Ammon's horn (tissue), 1 donor: ENCODE measurements around the gene DPYSL4.
A peak's percentile ranks its signal among the peaks of the same experiment; 100 is the strongest.

ENCODE experiments used
- DNase-seq: peaks from one replicate; pipeline ENCODE4 v3.0.0-alpha.2; 2016; ENCODE audit warnings: low spot score

DPYSL4 gene

GRCh38 chr10:132186488-132187429, at the start of gene DPYSL4:
TSS of gene DPYSL4 (plus strand) at chr10:132186948. CDS start at chr10:132187064, 116 bp downstream.
- peak; percentile 66 for DNase-seq

GRCh38 chr10:132137111-132138072, 49.4 kb upstream of the DPYSL4 start:
- no peak for DNase-seq

- DNase-seq: no peak
Observed at GRCh38 chr10:132138133-132138532, 48.6 kb upstream of the DPYSL4 start.

DNA sequence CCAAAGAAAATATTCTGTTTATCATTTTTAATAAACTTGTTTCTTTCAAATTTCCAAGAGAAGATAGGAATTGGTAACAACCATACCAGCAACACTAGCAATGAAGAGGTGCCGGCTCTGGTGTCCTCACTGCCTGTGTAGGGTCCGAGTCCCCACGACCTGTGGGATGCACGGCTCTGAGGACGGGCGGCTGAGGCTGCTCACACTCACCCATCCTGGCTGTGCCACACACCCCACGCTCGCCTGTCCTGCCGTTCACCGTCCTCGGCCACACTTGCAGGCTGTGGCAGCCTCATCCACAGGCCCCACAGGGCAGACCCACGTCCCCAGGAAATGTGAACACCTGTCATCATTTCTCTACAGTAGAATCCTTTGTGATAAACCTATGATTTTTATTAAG, 48.2 kb upstream of the DPYSL4 start:
- DNase-seq: no peak

DNA sequence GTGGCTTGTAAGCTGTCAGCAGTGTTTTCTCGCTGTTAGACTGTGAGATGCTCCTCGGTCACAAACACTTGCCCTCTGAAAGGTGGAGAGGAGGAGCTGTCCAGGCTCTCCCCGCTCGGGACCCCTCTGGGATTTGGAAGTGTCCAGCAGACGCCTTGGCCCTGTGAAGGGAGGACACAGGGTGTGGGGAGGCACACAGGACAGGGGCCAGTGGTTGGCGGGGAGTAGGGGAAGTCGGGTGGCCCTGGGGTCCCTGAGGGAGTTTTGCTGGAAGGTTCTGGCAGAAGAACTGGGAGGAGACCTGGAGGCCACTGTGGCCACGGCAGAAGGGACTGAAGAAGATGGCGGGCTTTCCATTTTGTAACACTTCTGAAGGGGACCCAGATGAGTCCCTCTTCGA, 47.2 kb upstream of the DPYSL4 start:
- no peak for DNase-seq

DNA sequence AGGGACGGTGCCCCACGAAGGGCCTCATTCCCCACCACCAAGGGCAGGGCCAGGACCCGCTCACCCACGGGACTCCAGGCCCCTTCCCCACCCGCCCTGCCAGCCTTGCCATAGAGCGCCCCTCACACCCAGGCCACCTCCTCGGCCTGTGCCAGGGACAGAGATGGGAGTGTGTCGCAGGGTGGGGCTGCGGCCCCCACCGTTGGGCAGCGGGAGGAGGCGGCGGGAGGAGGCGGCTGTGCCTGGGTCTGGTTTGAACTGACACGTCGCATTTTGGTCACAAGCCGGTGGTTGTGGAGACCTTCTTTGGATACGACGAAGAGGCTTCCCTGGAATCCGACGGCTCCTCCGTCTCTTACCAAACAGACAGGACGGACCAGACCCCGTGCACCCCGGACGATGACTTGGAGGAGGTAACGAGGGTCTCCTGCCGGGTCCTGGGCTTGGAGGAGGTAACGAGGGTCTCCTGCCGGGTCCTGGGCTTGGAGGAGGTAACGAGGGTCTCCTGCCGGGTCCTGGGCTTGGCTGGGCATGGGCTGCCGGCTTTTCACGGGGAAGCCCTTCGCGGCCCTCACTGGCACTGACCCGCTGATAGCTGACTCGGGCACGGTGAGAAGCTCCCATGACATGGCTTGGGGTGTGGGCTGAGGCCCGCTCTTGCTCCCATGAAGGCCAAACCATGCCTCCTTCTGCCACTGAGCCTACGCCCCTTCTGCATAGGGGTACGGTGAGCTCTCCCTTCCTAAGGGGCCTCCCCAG, 46.4 kb upstream of the DPYSL4 start:
- no peak for DNase-seq

GRCh38 chr10:132141076-132141475, 45.7 kb upstream of the DPYSL4 start:
- no peak for DNase-seq

DNA sequence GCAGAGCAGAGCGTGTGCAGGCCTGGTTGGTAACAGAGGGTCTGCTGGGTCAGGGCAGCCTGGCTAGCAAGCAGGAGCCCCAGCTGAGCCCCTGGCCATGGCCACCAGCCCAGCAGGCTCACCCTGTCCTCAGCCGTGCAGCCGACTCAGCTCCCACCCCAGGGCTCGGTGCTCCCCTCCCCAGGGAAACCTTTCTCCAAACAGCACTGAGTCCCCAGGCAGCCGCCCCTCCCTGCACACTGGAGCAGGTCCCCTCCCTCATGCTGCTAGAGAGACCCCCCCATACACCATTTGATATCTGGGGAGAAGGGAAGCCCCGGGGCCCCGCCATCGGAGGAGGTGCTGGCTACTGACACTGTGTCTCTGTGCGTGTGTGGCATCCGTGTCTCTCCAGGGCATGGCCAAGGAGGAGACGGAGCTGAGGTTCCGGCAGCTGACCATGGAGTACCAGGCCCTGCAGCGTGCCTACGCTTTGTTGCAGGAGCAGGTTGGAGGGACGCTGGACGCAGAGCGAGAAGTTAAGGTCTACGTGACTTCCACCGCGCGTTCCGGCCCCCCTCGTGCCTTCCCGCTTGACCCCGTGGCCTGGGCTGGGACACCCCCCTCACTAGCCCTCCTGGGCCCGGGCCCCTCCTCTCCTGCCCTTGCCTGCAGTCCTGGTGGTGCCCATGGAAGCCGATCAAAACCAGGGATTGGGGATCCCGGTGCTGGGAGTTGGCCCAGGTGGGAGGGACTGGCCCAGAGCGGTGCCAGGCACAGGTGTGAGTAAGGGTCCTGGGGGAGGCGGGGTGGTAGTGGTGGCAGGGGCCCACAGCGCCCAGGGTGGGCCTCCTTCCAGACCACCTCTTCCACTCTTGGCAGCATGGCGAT, 45.0 kb upstream of the DPYSL4 start:
- no peak for DNase-seq

- no peak for DNase-seq
Observed at GRCh38 chr10:132142396-132143161, 44.2 kb upstream of the DPYSL4 start.

- DNase-seq: no peak
Observed at GRCh38 chr10:132143162-132143561, 43.6 kb upstream of the DPYSL4 start.

DNA sequence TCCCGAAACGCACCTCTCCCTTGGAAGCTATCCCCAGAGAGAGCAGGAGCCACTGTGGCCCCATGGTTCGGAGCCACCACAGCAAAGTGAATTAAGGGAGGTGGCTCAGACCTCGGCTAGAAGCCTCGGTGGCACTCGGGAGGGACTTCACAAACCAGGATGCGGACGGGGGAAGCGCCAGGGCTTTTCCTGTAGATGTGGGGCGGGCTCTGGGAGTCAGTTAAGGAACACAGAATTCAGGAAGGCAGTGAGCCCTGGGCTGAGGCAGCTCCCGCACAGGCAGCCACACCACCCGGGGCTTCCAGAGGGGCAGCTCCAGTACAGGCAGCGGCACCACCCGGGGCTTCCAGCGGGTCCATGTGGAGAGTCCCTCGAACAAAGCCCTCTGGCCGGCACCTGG, 42.7 kb upstream of the DPYSL4 start:
- no peak for DNase-seq

DNA sequence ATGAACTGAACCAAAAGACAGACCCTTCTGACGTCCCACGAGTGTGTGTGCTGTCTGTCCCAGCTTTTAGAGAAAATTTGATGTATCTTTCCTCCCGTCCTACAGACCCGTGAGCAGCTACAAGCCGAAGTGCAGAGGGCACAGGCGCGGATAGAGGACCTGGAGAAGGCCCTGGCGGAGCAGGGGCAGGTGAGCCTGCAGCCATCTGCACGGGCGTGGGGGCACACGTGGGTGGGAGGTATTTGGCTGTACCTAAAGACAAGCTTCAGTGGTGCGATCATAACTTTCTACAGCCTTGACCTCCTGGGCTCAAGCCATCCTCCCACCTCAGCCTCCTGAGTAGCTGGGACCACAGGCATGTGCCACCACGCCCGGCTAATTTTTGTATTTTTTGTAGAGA, 41.7 kb upstream of the DPYSL4 start:
- DNase-seq: no peak

DNA sequence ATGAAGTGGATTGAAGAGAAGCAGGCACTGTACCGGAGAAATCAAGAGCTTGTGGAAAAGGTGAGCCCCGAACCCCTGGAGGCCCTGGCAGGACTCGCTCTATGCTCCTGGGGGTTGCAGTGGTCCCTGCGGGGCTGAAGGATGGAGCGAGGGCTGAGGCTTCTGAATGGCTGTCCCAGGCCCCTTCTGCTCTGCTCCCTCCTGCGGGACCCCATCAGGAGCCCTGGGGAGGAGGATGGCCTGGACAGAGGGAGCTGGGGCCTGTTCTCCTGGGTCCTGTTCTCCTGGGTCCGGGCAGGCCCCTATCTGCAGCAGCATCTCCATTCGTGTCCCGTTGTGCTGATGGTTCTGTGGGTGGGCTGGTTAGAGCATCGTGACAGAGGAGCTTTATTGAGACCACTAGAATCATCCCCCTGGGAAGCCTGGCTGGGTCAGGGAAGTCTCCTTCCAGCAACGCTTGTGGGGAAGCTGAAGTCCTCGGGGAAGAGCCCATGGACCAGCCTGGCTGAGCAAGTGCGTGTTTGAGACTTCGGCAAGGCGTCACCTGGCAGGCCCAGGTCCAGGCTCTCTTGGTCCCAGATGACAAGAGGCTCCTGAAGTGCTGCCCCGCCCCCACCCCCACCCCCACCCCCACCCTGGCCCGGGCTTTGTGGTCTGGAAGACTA, 41.1 kb upstream of the DPYSL4 start:
- no peak for DNase-seq

GRCh38 chr10:132146271-132146671, 40.5 kb upstream of the DPYSL4 start:
- DNase-seq: no peak

DNA sequence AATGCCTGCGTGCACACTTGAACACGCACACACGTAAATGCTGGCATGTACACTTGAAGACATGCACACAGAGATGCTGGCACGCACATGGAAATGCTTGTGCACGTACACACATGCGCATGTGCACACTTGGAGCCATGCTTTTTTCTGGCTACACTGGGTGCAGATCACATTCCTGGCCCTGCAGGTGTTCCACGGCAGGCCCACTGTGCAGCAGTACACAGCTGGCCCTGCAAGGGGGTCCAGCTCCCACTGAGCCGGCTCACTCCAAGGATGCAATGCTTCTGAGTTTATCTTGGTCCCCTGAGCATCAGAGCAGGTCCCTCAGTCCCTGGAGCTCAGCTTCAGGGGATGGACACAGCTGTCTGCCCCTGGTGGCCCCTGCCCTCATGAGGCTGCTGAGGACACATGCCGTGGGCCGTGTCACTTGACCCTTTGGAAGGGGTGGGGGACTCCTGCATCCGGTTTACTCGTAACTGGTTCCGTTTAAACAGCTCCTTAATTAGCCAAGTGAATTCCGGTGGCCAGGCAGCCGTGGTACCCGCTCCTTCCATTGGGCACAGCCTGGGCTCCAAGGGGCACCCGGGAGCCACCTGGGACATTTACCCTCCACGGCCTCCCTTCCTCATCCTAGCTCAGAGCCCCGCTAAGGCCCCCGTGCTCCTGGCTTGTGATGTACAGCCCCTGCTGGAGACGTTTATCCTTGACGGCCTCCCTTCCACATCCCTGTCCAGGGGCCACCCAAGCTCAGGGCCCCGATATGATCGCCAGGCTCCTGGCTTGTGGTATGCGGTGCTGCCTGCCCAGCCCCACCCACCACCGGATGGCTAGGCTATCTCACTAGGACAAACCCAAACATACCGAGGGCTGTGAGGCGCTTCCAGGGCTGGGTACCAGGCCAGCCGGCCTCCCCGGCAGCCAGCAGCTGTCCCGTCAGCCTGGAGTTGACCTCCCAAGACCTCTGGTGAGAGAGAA, 39.5 kb upstream of the DPYSL4 start:
- DNase-seq: no peak

- DNase-seq: no peak
Observed at GRCh38 chr10:132148261-132149251, 38.2 kb upstream of the DPYSL4 start.

DNA sequence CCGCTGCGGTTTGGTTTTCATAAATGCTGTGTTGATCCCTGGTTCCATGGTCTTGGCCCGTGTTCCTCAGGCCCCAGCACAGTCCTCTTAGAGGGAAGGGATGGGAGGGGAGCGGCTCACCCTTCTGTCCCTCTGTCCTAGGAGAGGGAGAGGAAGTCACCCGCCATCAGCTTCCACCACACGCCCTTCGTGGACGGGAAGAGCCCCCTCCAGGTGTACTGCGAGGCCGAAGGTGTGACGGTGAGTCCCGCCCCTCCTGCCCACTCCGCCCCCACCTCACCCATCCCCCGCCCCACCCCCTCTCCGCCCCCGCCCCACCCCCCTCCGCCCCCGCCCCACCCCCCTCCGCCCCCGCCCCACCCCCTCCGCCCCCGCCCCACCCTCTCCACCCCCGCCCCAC, 37.5 kb upstream of the DPYSL4 start:
- DNase-seq: no peak
